ENCODE results near the gene INTS14.
A peak's percentile ranks its signal among the peaks of the same experiment; 100 is the strongest.
"Not testable (repeated sequence)": the region's sequence is repeated elsewhere in the genome, so short reads cannot be mapped to it uniquely, and the experiment has no call there.

INTS14 gene

DNA sequence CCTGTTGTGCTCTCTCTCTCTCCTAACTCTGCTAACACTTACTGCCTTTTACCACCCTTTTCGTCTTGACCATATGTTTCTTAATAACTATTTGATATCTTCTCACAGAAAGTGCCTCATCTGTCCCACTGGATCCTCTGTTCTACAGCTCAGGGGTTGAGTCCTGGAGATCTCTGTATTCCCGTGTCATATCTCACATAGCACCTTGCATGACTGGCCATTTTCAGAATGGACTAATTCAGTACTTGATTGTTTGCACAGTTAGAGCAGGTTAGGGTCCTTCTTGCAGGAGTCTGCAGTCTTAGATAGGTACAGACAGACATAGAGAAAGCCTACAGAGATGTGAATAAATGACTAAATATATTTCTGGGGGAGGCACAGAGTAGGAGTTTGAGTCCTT lies 59.7 kb downstream of the INTS14 start:
- H3K36me3 Mint-ChIP-seq = peaks cover 14% of the 10 kb centered on the region
- H3K9me3 Mint-ChIP-seq = no peaks in the 10 kb centered on the region
- peak overlapping the region; percentile 43 for H3K27ac Mint-ChIP-seq
- H3K4me1 Mint-ChIP-seq = peaks cover 6% of the 10 kb centered on the region
- no peak for ATAC-seq (ENCODE audit: low read depth)
- no peak overlapping the region for H3K4me3 Mint-ChIP-seq
- H3K27me3 Mint-ChIP-seq = no peaks in the 10 kb centered on the region
- DNase-seq (ENCODE audit: low spot score in 2 of 2) = no peak

DNA sequence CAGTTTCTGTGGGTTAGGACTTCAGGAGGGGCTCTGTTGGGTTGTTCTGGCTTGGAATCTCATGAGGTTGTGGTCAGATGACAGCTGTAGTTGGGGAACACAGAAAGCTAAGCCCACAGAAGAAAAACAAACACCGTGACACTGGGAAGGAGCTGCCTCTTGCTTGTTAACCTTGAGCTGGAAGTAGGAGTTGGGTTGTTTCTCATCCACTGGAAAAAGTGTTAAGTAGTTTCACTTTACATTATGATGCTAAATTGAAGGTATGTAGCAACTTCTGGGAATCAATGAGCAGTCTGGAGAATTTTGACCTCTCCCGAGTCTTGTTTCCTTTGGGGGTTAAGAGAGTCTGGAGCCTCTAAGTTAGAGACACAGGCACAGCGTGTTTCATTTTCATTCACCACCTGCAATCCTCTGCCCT lies 60.2 kb downstream of the INTS14 start:
- Mint-ChIP-seq H3K9me3 (no peaks in the 10 kb centered on the region), H3K4me1 (peaks cover 6% of the 10 kb centered on the region), H3K27me3 (no peaks in the 10 kb centered on the region), H3K36me3 (peaks cover 14% of the 10 kb centered on the region), H3K27ac (peak overlapping the region; percentile 43), H3K4me3 (no peak overlapping the region)
- no peak for ATAC-seq (ENCODE audit: low read depth)
- DNase-seq (ENCODE audit: low spot score in 2 of 2) = no peak

DNA sequence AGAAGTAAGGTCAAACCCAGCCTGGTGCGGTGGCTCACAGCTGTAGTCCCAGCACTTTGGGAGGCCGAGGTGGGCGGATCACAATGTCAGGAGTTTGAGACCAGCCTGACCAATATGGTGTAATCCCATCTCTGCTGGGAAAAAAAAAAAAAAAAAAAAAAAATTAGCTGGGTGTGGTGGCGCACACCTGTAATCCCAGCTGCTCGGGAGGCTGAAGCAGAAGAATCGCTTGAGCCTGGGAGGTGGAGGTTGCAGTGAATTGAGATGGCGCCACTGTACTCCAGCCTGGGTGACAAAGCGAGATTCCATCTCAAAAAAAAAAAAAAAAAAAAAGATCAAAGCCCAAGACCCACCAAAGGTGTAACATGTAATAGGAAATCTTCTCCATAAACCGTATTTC lies 61.6 kb downstream of the INTS14 start:
- not testable (repeated sequence) for H3K36me3 Mint-ChIP-seq; H3K4me1 Mint-ChIP-seq; H3K27ac Mint-ChIP-seq; H3K4me3 Mint-ChIP-seq; H3K9me3 Mint-ChIP-seq; H3K27me3 Mint-ChIP-seq; DNase-seq (ENCODE audit: low spot score in 2 of 2); ATAC-seq (ENCODE audit: low read depth)

DNA sequence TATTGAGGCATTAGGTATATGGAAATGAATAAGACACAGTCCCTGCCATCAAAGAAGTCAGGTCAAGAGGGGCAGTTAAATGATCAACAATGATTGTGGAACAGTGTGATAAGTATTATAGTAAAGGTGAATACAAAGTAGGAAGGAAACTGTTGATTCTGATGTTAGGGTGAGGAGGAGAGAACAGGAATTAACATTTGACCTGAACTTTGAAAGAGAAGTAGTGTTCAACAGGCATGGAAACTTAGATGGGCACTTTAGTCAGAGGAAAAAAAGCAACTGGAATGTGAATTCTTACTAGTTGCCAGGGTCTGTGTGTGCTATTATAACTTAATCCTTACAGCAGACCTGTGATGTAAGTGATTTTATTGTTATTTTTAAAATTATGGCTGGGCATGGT lies 63.1 kb downstream of the INTS14 start:
- no peaks in the 10 kb centered on the region for H3K27me3 Mint-ChIP-seq
- no peak overlapping the region for H3K4me3 Mint-ChIP-seq

DNA sequence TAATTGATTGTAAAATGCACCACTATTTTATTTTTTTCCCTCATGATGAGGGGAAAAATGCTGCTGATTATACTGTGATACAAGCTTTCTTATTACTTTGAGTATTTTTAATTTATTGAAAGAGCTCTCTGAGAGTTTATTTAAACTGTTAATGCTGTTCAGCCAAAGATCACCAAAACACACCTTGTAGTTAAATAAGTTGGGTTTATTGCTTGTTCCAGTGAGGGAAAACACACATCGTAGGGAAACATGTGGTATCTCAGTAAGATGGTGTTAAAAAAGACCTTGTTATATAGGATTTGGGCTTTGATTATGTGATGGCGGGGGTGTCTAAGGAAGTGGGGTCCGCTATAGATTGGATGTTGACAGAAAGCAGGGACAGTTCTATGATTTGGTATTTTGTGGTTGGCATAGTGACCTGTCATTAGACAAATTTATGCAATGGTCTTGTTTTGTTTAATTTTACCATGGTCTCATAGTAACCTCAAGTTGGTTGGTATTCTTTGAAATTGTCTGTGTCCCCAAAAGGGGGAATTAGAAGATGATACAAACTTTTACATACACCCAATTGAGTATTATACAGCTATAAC lies 69.6 kb downstream of the INTS14 start:
- ATAC-seq (ENCODE audit: low read depth) = no peak
- H3K36me3 Mint-ChIP-seq = no peaks in the 10 kb centered on the region
- DNase-seq (ENCODE audit: low spot score in 2 of 2) = no peak
- H3K4me3 Mint-ChIP-seq = no peak overlapping the region
- H3K27ac Mint-ChIP-seq = no peak overlapping the region
- no peaks in the 10 kb centered on the region for H3K9me3 Mint-ChIP-seq
- no peaks in the 10 kb centered on the region for H3K27me3 Mint-ChIP-seq
- peaks cover 6% of the 10 kb centered on the region for H3K4me1 Mint-ChIP-seq

More for the DNA sequence above, 63.1 kb downstream of the INTS14 start:
- no peak for DNase-seq (ENCODE audit: low spot score in 2 of 2)
- no peaks in the 10 kb centered on the region for H3K9me3 Mint-ChIP-seq
- H3K4me1 Mint-ChIP-seq = peaks cover 6% of the 10 kb centered on the region
- H3K27ac Mint-ChIP-seq = no peak overlapping the region
- H3K36me3 Mint-ChIP-seq = no peaks in the 10 kb centered on the region
- no peak for ATAC-seq (ENCODE audit: low read depth)

DNA sequence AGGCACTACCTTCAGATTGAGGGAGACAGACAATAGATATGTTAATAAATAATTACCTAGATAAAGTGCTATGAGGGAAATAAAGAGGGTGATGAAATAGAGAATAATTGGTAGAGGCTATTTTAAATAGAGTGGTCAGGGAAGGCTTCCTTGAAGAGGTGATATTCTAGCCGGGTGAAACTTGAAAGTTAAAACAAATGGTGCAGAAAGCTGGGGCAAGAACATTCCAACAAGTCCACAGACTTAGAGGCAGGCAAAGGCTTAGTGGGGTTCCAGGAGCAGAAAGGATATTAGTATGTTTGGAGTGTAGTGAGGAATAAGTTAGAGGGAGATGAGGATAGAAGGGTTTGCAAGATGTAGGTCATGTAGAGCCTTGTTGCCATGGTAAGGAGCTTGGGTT lies 70.6 kb downstream of the INTS14 start:
- Mint-ChIP-seq H3K27me3 (no peaks in the 10 kb centered on the region), H3K36me3 (no peaks in the 10 kb centered on the region), H3K4me3 (no peak overlapping the region), H3K27ac (no peak overlapping the region), H3K4me1 (peaks cover 6% of the 10 kb centered on the region), H3K9me3 (no peaks in the 10 kb centered on the region)
- ATAC-seq (ENCODE audit: low read depth) (no peak), DNase-seq (ENCODE audit: low spot score in 2 of 2) (no peak)

DNA sequence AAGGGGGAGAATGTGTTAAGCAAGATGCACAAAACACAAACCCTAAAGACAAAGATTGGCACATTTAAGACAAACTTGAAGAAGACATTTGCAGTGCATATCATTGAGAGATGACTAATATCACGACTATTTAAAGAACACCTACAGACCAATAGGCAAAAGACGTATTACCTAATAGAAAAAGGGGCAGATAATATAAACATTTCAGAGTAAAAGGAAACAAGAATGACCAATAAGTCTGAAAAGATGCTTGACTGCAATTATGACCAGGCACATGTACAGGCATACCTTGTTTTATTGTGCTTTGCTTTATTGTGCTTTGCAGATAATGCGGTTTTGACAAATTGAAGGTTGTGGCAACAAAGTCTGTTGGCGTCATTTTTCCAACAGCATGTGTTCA lies 75.7 kb downstream of the INTS14 start:
- Mint-ChIP-seq H3K27ac (no peak overlapping the region), H3K36me3 (no peaks in the 10 kb centered on the region), H3K4me1 (peaks cover 19% of the 10 kb centered on the region), H3K27me3 (no peaks in the 10 kb centered on the region), H3K9me3 (no peaks in the 10 kb centered on the region), H3K4me3 (no peak overlapping the region)
- DNase-seq (ENCODE audit: low spot score in 2 of 2) (no peak), ATAC-seq (ENCODE audit: low read depth) (no peak)

DNA sequence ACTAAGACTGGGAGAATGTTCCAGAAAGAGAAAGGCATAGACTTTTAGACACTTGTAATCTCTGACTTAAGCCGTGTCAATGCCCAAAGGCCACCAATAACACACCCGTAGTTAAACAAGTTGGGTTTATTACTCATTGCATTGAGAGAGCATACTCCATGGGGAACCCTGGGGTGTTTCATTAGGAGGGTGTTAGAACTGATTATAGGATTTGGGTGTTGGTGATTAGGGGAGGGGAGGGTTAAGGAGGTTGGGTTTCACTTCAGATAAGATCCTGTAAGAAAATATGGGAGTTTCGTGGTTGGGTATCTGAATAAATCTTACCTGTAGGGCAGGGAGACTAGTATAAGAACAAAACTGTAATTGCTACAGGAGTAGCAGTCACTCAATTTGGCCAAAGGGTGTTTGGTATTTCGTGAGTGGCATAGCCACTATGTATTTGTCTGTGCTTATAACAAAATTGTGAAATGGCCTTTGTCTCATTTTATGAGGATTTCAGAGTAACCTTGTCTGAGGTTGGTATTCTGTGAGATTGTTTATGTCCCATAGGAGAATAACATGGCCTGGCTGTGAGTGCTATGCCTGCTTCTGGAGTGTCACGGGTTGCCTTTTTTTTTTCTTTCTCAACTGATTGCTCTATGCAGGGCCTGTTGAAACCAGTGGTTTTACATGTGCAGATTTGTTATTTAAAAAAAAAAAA lies 77.7 kb downstream of the INTS14 start:
- no peaks in the 10 kb centered on the region for H3K9me3 Mint-ChIP-seq

DNA sequence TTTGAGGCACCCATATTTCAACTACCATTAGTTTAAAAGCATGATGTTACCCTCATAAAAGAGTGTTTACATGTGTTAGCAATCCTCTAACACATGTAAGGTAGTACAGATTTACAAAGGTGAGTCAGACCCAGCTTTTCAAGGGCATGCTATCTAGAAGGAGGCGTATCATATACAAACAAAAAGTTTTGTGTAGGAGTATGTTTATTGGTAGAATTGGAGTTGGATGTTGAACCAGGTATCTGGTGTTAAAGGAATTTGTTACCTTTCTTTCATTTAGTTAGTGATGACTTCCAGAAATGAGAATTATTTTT lies 78.2 kb downstream of the INTS14 start:
- no peak for ATAC-seq (ENCODE audit: low read depth)
- peaks cover 25% of the 10 kb centered on the region for H3K4me1 Mint-ChIP-seq
- no peaks in the 10 kb centered on the region for H3K27me3 Mint-ChIP-seq
- H3K36me3 Mint-ChIP-seq = no peaks in the 10 kb centered on the region
- no peak for DNase-seq (ENCODE audit: low spot score in 2 of 2)
- no peak overlapping the region for H3K4me3 Mint-ChIP-seq
- no peaks in the 10 kb centered on the region for H3K9me3 Mint-ChIP-seq
- H3K27ac Mint-ChIP-seq = peak overlapping the region; percentile 5

More for the DNA sequence above, 77.7 kb downstream of the INTS14 start:
- Mint-ChIP-seq H3K27me3 (no peaks in the 10 kb centered on the region), H3K4me3 (no peak overlapping the region), H3K4me1 (peaks cover 25% of the 10 kb centered on the region), H3K36me3 (no peaks in the 10 kb centered on the region), H3K27ac (peak overlapping the region; percentile 5)
- ATAC-seq (ENCODE audit: low read depth) = no peak
- no peak for DNase-seq (ENCODE audit: low spot score in 2 of 2)

DNA sequence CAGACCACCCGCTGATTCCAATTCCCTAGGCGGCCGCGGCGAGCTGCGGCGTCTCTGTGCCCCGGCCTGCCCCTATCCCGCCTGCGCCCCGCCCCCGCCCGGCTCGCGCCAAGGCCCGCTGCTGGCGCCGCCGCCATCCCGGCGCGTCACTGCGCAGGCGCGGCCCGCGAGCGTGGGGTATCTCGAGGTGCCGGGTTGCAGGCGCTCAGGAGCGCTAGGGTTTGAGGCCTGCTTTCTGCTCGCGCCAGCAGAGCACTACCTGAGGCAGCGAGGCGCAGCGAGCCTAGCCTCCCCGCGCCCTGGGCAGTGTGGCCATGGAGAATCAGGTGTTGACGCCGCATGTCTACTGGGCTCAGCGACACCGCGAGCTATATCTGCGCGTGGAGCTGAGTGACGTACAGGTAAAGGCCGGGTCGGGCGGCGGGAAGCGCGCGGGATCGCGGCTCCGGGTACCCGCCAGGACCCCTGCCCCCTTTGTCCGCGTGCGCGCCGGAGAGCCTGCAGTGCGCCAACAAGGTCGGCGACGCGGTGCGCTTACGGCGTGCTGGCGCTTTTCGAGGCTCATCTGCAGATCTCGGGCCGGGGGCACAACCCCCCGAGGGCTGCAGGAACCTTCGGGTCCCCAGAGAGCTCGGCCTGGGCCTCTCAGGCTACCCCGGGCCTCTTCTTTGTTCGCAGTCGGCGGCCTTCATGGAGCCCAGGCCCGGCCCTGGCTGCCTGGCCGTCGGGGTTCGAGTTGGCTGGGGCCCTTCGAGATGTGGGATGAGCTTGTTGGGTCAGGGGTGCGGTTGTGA lies 80.4 kb downstream of the INTS14 start, which contains the start of gene HACD3:
TSS of gene HACD3 (plus strand) at position 146 of the 794 bp plus-strand sequence. CDS start at position 315, 169 bp downstream.
- Mint-ChIP-seq H3K4me3 (peak within 1 kb of the TSS; percentile 94), H3K9me3 (no peaks in the 10 kb centered on the region), H3K36me3 (no peaks in the 10 kb centered on the region), H3K27me3 (no peaks in the 10 kb centered on the region), H3K4me1 (peaks cover 25% of the 10 kb centered on the region), H3K27ac (peak within 1 kb of the TSS; percentile 89)
- DNase-seq (ENCODE audit: low spot score in 2 of 2) = peak; percentile 85
- peak; percentile 96 for ATAC-seq (ENCODE audit: low read depth)

DNA sequence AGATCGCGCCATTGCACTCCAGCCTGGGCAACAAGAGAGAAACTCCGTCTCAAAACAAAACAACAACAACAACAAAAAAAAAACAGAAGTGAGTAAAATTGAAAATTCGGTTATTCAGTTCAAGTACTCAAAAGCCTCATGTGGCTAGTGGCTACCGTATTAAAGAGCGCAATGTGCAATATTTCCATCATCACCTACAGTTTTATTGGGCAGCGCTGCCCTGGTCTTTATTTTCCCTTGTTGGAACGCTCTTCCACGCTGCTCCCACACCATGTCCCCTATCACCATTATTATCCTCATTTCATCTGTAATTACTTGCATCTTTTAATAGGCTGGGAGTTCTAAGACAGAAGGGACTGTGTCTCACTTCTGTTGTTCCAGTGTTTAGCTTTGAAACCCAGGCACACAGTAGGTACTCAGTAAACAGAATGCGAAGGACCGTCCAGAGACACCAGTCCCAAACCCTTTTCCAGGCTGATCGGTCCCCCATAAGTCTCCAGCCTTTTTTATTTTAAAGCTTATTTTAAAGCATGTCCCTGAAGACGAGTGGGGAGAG lies 81.1 kb downstream of the INTS14 start:
- Mint-ChIP-seq H3K4me1 (peaks cover 23% of the 10 kb centered on the region), H3K4me3 (peak overlapping the region; percentile 94), H3K36me3 (no peaks in the 10 kb centered on the region), H3K9me3 (no peaks in the 10 kb centered on the region), H3K27ac (peak overlapping the region; percentile 89), H3K27me3 (no peaks in the 10 kb centered on the region)
- ATAC-seq (ENCODE audit: low read depth) = peak; percentile 11
- DNase-seq (ENCODE audit: low spot score in 2 of 2) = no peak
